HepG2 (cell line): Measurements from ENCODE around the gene OSGIN1. TPM values are rescaled to one million over a fixed set of nuclear protein-coding genes. Genes with fewer than 3 reads are reported as not detected.

ENCODE experiments used
- ARHGAP35 ChIP-seq: sonication (generic); formaldehyde crosslinking; IDR thresholded peaks from 2 replicates; pipeline ENCODE4 v1.9.0; 2022; ENCODE audit warnings: mild to moderate bottlenecking, inconsistent platforms, moderate library complexity, missing genetic modification reagents, borderline replicate concordance
- ARID2 ChIP-seq: sonication (generic); formaldehyde crosslinking; IDR thresholded peaks from 2 replicates; pipeline ENCODE4 v1.8.1; 2022; ENCODE audit warnings: mild to moderate bottlenecking, missing genetic modification reagents, borderline replicate concordance
- CBFB ChIP-seq: sonication (generic); formaldehyde crosslinking; IDR thresholded peaks from 2 replicates; pipeline ENCODE4 v1.4.0; 2020; ENCODE audit warnings: missing genetic modification reagents
- CEBPB ChIP-seq: IDR thresholded peaks from 2 replicates; pipeline ENCODE4 v1.6.1; 2011; ENCODE audit warnings: low read depth, low read length, improper control_type of control experiment, borderline replicate concordance
- EED ChIP-seq: sonication (generic); formaldehyde crosslinking; IDR thresholded peaks from 2 replicates; pipeline ENCODE4 v1.5.0; 2020; ENCODE audit warnings: mild to moderate bottlenecking, missing genetic modification reagents
- EP300 ChIP-seq, 3 experiments: sonication (generic) in 1 of 3; formaldehyde crosslinking in 1 of 3; IDR thresholded peaks; 2 replicates each; pipeline versions ENCODE4 v1.5.1 to v1.6.1; 2011 to 2020; ENCODE audit warnings: low read depth in 2 of 3, low read length in 2 of 3, borderline replicate concordance in 1 of 3, improper control_type of control experiment in 1 of 3, mild to moderate bottlenecking in 1 of 3, missing genetic modification reagents in 1 of 3, moderate library complexity in 1 of 3
- ESRRA ChIP-seq: sonication (generic); formaldehyde crosslinking; IDR thresholded peaks from 2 replicates; pipeline ENCODE4 v1.5.1; 2020; ENCODE audit warnings: mild to moderate bottlenecking, low read depth, missing genetic modification reagents
- HNF4G ChIP-seq, 2 experiments: sonication (generic) in 1 of 2; formaldehyde crosslinking in 1 of 2; IDR thresholded peaks; 2 replicates each; pipeline versions ENCODE4 v1.4.0 to v1.6.1; 2011 to 2020; ENCODE audit warnings: borderline replicate concordance in 2 of 2, low read depth in 2 of 2, mild to moderate bottlenecking in 2 of 2, low read length in 1 of 2, missing genetic modification reagents in 1 of 2, moderate library complexity in 1 of 2
- POGZ ChIP-seq: sonication (generic); formaldehyde crosslinking; IDR thresholded peaks from 2 replicates; pipeline ENCODE4 v1.4.0; 2020; ENCODE audit warnings: mild to moderate bottlenecking, missing genetic modification reagents
- REPIN1 ChIP-seq: sonication (generic); formaldehyde crosslinking; IDR thresholded peaks from 2 replicates; pipeline ENCODE4 v1.8.0; 2022; ENCODE audit warnings: missing genetic modification reagents, low read depth, mild to moderate bottlenecking, borderline replicate concordance
- SKI ChIP-seq: fragments of 450-650 bp; IDR thresholded peaks from one replicate; pipeline ENCODE4 v1.6.1; 2018; ENCODE audit warnings: mild to moderate bottlenecking; ENCODE audit not compliant: partially characterized antibody
- SP4 ChIP-seq: sonication (generic); formaldehyde crosslinking; IDR thresholded peaks from 2 replicates; pipeline ENCODE4 v1.8.1; 2023; ENCODE audit warnings: mild to moderate bottlenecking, missing genetic modification reagents
- TBP ChIP-seq: sonication (generic); formaldehyde crosslinking; IDR thresholded peaks from 2 replicates; pipeline ENCODE4 v1.5.0; 2020; ENCODE audit warnings: missing genetic modification reagents
- ZFX ChIP-seq: sonication (generic); formaldehyde crosslinking; IDR thresholded peaks from 2 replicates; pipeline ENCODE4 v1.4.0; 2020; ENCODE audit warnings: mild to moderate bottlenecking, low read depth, missing genetic modification reagents, moderate library complexity
- ZNF12 ChIP-seq: sonication (generic); formaldehyde crosslinking; IDR thresholded peaks from 2 replicates; pipeline ENCODE4 v1.5.0; 2020; ENCODE audit warnings: missing genetic modification reagents
- ZNF180 ChIP-seq: sonication (generic); formaldehyde crosslinking; IDR thresholded peaks from 2 replicates; pipeline ENCODE4 v1.4.0; 2020; ENCODE audit warnings: low read depth, missing genetic modification reagents, borderline replicate concordance
- ZNF496 ChIP-seq: sonication (generic); formaldehyde crosslinking; IDR thresholded peaks from 2 replicates; pipeline ENCODE4 v1.8.1; 2023; ENCODE audit warnings: mild to moderate bottlenecking, moderate library complexity, missing genetic modification reagents; ENCODE audit not compliant: insufficient replicate concordance
- ZNF720 ChIP-seq: sonication (generic); formaldehyde crosslinking; IDR thresholded peaks from 2 replicates; pipeline ENCODE4 v1.4.0; 2020; ENCODE audit warnings: missing genetic modification reagents
- ZSCAN29 ChIP-seq: sonication (generic); formaldehyde crosslinking; conservative IDR thresholded peaks from 2 replicates; pipeline ENCODE4 v1.4.0; 2020; ENCODE audit warnings: mild to moderate bottlenecking, missing genetic modification reagents
- polyA plus RNA-seq, 8 experiments: library from polyadenylated mRNA; depleted of rRNA in 3 of 8; stranded (reverse) in 7 of 8; unstranded in 1 of 8; fragments of >200 nt; fragmentation: Illumina TruSeq in 4 of 8; extraction: Trizol in 4 of 8; gene quantifications; 2 replicates each; pipeline versions ENCODE4 v1.2.1 to v1.2.3, GENCODE V29; 2011 to 2016; ENCODE audit warnings: low read depth in 4 of 8, missing spikeins in 1 of 8, mixed read lengths in 1 of 8; ENCODE audit not compliant: insufficient read depth in 1 of 8
- total RNA-seq, 5 experiments: library from RNA; depleted of rRNA; stranded (reverse); fragments of >200 nt; fragmentation: Illumina TruSeq; extraction: Trizol; gene quantifications; 2 replicates each; pipeline ENCODE4 v1.2.3, GENCODE V29; 2016; ENCODE audit warnings: low read depth in 1 of 5
- TF ChIP-seq, protein P1 (sequence below): sonication (generic); formaldehyde crosslinking; IDR thresholded peaks from 2 replicates; pipeline ENCODE4 v1.8.1; 2023; ENCODE audit warnings: mild to moderate bottlenecking, missing genetic modification reagents
- TF ChIP-seq, protein P2 (sequence below): sonication (generic); formaldehyde crosslinking; IDR thresholded peaks from 2 replicates; pipeline ENCODE4 v1.5.0; 2020; ENCODE audit warnings: missing genetic modification reagents
- TF ChIP-seq, protein P3 (sequence below): sonication (generic); IDR thresholded peaks from 2 replicates; pipeline ENCODE4 v1.6.1; 2016; ENCODE audit warnings: low read depth, borderline replicate concordance
- TF ChIP-seq, protein P4 (sequence below): sonication (generic); formaldehyde crosslinking; IDR thresholded peaks from 2 replicates; pipeline ENCODE4 v1.4.0; 2020; ENCODE audit warnings: missing genetic modification reagents

The OSGIN1 gene
- total and polyA plus RNA-seq, 2 of the 13 experiments (the other 11 are each of a cell fraction or from before 2014, with no cell fraction given): 20.5 to 27.1 TPM

DNA sequence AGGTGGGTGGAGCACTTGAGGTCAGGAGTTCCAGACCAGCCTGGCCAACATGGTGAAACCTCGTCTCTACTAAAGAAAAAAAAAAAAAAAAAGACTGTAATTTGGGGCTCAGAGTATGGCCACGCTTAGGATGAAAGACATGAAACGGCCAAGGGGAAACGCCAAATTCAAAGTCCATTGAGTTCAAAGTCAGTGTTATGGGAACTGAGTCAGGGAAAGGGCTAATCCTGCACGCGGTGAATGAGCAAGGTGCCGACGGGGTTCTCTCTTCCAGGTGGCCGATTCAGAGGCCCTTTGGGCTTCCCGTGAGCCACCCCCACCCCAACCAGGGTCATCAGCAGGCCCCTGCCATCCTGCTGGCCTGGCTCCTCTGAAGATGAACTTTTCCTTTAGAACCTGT, 7.5 kb upstream of the OSGIN1 start (continued):
- TF ChIP-seq ZNF496 (CRISPR knock-in tag) (no peak), CEBPB (no peak), ZNF180 (no peak), ZNF12 (no peak), EP300 (IDR thresholded peaks at IDR 0.05; ENCODE audit: low read depth in 2 of 2, low read length in 2 of 2) (peak in 1 of 2 experiments; percentile 37; a peak in 1 of 4 replicates), EP300 (CRISPR knock-in tag; IDR thresholded peaks at IDR 0.05; ENCODE audit: borderline replicate concordance) (no peak), CBFB (CRISPR knock-in tag) (no peak), EED (CRISPR knock-in tag) (no peak), TBP (CRISPR knock-in tag) (no peak), ZNF720 (no peak), SKI (peak; percentile 77), SP4 (CRISPR knock-in tag) (no peak), REPIN1 (CRISPR knock-in tag) (no peak), ZFX (CRISPR knock-in tag) (no peak), POGZ (CRISPR knock-in tag) (no peak), HNF4G (IDR thresholded peaks at IDR 0.05; ENCODE audit: borderline replicate concordance, low read depth, low read length) (peak; percentile 36; the same call in 1 of the 2 replicates), HNF4G (CRISPR knock-in tag; IDR thresholded peaks at IDR 0.05; ENCODE audit: borderline replicate concordance, low read depth) (no peak), ESRRA (CRISPR knock-in tag) (no peak), ARHGAP35 (CRISPR knock-in tag) (no peak), ZSCAN29 (no peak), ARID2 (CRISPR knock-in tag) (no peak)
- TF ChIP-seq, protein P1, sequence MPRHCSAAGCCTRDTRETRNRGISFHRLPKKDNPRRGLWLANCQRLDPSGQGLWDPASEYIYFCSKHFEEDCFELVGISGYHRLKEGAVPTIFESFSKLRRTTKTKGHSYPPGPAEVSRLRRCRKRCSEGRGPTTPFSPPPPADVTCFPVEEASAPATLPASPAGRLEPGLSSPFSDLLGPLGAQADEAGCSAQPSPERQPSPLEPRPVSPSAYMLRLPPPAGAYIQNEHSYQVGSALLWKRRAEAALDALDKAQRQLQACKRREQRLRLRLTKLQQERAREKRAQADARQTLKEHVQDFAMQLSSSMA (CRISPR knock-in tag): no peak
- TF ChIP-seq, protein P2, sequence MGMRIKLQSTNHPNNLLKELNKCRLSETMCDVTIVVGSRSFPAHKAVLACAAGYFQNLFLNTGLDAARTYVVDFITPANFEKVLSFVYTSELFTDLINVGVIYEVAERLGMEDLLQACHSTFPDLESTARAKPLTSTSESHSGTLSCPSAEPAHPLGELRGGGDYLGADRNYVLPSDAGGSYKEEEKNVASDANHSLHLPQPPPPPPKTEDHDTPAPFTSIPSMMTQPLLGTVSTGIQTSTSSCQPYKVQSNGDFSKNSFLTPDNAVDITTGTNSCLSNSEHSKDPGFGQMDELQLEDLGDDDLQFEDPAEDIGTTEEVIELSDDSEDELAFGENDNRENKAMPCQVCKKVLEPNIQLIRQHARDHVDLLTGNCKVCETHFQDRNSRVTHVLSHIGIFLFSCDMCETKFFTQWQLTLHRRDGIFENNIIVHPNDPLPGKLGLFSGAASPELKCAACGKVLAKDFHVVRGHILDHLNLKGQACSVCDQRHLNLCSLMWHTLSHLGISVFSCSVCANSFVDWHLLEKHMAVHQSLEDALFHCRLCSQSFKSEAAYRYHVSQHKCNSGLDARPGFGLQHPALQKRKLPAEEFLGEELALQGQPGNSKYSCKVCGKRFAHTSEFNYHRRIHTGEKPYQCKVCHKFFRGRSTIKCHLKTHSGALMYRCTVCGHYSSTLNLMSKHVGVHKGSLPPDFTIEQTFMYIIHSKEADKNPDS (CRISPR knock-in tag): no peak
- TF ChIP-seq, protein P3, sequence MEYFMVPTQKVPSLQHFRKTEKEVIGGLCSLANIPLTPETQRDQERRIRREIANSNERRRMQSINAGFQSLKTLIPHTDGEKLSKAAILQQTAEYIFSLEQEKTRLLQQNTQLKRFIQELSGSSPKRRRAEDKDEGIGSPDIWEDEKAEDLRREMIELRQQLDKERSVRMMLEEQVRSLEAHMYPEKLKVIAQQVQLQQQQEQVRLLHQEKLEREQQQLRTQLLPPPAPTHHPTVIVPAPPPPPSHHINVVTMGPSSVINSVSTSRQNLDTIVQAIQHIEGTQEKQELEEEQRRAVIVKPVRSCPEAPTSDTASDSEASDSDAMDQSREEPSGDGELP: peak; percentile 16; the same call in 1 of the 2 replicates
- TF ChIP-seq, protein P4, sequence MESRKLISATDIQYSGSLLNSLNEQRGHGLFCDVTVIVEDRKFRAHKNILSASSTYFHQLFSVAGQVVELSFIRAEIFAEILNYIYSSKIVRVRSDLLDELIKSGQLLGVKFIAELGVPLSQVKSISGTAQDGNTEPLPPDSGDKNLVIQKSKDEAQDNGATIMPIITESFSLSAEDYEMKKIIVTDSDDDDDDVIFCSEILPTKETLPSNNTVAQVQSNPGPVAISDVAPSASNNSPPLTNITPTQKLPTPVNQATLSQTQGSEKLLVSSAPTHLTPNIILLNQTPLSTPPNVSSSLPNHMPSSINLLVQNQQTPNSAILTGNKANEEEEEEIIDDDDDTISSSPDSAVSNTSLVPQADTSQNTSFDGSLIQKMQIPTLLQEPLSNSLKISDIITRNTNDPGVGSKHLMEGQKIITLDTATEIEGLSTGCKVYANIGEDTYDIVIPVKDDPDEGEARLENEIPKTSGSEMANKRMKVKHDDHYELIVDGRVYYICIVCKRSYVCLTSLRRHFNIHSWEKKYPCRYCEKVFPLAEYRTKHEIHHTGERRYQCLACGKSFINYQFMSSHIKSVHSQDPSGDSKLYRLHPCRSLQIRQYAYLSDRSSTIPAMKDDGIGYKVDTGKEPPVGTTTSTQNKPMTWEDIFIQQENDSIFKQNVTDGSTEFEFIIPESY (CRISPR knock-in tag): no peak
